K562 (cell line): ENCODE data around the gene PLD3. TPM values are rescaled to one million over a fixed set of nuclear protein-coding genes. Genes with fewer than 3 reads are reported as not detected.

ENCODE experiments used
- CHD4 ChIP-seq: fragments of 200-600 bp; sonication (generic); IDR thresholded peaks from 3 replicates; pipeline ENCODE4 v1.6.1; 2012; ENCODE audit warnings: low read depth, mild to moderate bottlenecking, mixed read lengths, low read length, inconsistent platforms; ENCODE audit not compliant: insufficient read depth, insufficient replicate concordance, poor library complexity, severe bottlenecking
- FUS ChIP-seq: fragments of 200-400 bp; formaldehyde crosslinking; optimal IDR thresholded peaks from 2 replicates; pipeline ENCODE3; 2017; ENCODE audit warnings: low read depth, low read length
- JUN ChIP-seq, 2 experiments: sonication (generic) in 1 of 2; formaldehyde crosslinking in 1 of 2; IDR thresholded peaks; 2 replicates each; pipeline versions ENCODE4 v1.6.1 to v1.8.0; 2012 to 2022; ENCODE audit warnings: borderline replicate concordance in 2 of 2, mild to moderate bottlenecking in 2 of 2, improper control_type of control experiment in 1 of 2, low read depth in 1 of 2, low read length in 1 of 2, missing genetic modification reagents in 1 of 2
- KLF6 ChIP-seq: fragments of 250-450 bp; sonication (Bioruptor Pico); IDR thresholded peaks from 2 replicates; pipeline ENCODE4 v1.4.0; 2020; ENCODE audit warnings: mild to moderate bottlenecking, moderate library complexity, borderline replicate concordance
- NR3C1 ChIP-seq: sonication (generic); formaldehyde crosslinking; IDR thresholded peaks from 2 replicates; pipeline ENCODE4 v1.8.1; 2022; ENCODE audit warnings: missing genetic modification reagents
- RBM15 ChIP-seq: fragments of 200-400 bp; formaldehyde crosslinking; IDR thresholded peaks from 2 replicates; pipeline ENCODE4 v1.6.1; 2018; ENCODE audit warnings: mild to moderate bottlenecking, low read length, moderate library complexity; ENCODE audit not compliant: insufficient read depth
- SRSF9 ChIP-seq: fragments of 200-400 bp; formaldehyde crosslinking; IDR thresholded peaks from 2 replicates; pipeline ENCODE4 v1.6.1; 2017; ENCODE audit warnings: low read depth, low read length, borderline replicate concordance
- TAF7 ChIP-seq: fragments of 450-650 bp; IDR thresholded peaks from 2 replicates; pipeline ENCODE4 v1.6.1; 2016; ENCODE audit warnings: missing genetic modification characterization, missing compliant biosample characterization
- TCFL5 ChIP-seq: fragments of 250-450 bp; sonication (Bioruptor Pico); conservative IDR thresholded peaks from 2 replicates; pipeline ENCODE4 v1.6.1; 2021; ENCODE audit warnings: mild to moderate bottlenecking, moderate library complexity, matching md5 sums
- U2AF2 ChIP-seq: fragments of 200-400 bp; formaldehyde crosslinking; optimal IDR thresholded peaks from 2 replicates; pipeline ENCODE3; 2017; ENCODE audit warnings: low read depth, mild to moderate bottlenecking, low read length
- ZNF384 ChIP-seq: IDR thresholded peaks from 2 replicates; pipeline ENCODE4 v1.6.1; 2012; ENCODE audit warnings: low read depth, low read length, improper control_type of control experiment
- ZNF507 ChIP-seq: conservative IDR thresholded peaks from 2 replicates; pipeline ENCODE4 v1.6.1; 2017; ENCODE audit warnings: missing genetic modification characterization, missing compliant biosample characterization
- ZNF551 ChIP-seq: fragments of 250-450 bp; sonication (Bioruptor Pico); IDR thresholded peaks from 2 replicates; pipeline ENCODE4 v1.5.0; 2021; ENCODE audit warnings: mild to moderate bottlenecking, moderate library complexity
- polyA plus RNA-seq, 8 experiments: library from polyadenylated mRNA; depleted of rRNA in 4 of 8; stranded (reverse) in 5 of 8; unstranded in 3 of 8; fragments of >200 nt; fragmentation: Nextera tagmentation in 2 of 8; fragmentation: Illumina TruSeq in 1 of 8; extraction: Ambion mirVana in 2 of 8; extraction: Trizol in 1 of 8; gene quantifications; 2 replicates each; pipeline versions ENCODE4 v1.2.1 to v1.2.3, GENCODE V29; 2011 to 2014; ENCODE audit warnings: inconsistent platforms in 1 of 8, missing spikeins in 1 of 8
- total RNA-seq, 7 experiments: library from RNA; depleted of rRNA in 6 of 7; stranded (reverse); fragments of >200 nt in 6 of 7; fragmentation: Illumina TruSeq in 2 of 7; extraction: Trizol in 2 of 7; gene quantifications; 2 replicates each; pipeline versions ENCODE4 v1.2.1 to v1.2.3, GENCODE V29; 2011 to 2021; ENCODE audit warnings: low replicate concordance in 1 of 7
- TF ChIP-seq, protein P1 (sequence below): fragments of 450-650 bp; IDR thresholded peaks from 2 replicates; pipeline ENCODE4 v1.6.1; 2014; ENCODE audit warnings: low read depth, mild to moderate bottlenecking, moderate library complexity, borderline replicate concordance
- TF ChIP-seq, protein P2 (sequence below), 2 experiments: fragments of 150-350 bp in 1 of 2; IDR thresholded peaks; 2 replicates each; pipeline ENCODE4 v1.6.1; 2012 to 2016; ENCODE audit warnings: low read depth in 2 of 2, low read length in 2 of 2, mild to moderate bottlenecking in 1 of 2, moderate library complexity in 1 of 2
- TF ChIP-seq, protein P3 (sequence below): fragments of 250-450 bp; sonication (Bioruptor Pico); IDR thresholded peaks from 2 replicates; pipeline ENCODE4 v1.8.0; 2021; ENCODE audit warnings: mild to moderate bottlenecking, moderate library complexity
- TF ChIP-seq, protein P4 (sequence below), 3 experiments: fragments of 200-800 bp in 1 of 3; sonication (Bioruptor generic) in 1 of 3; sonication (generic) in 1 of 3; formaldehyde crosslinking in 1 of 3; IDR thresholded peaks; 2 replicates each; pipeline versions ENCODE4 v1.6.1 to v1.8.0; 2016 to 2022; ENCODE audit warnings: mild to moderate bottlenecking in 2 of 3, missing compliant biosample characterization in 2 of 3, missing genetic modification characterization in 2 of 3, missing genetic modification reagents in 1 of 3

The PLD3 gene
- total and polyA plus RNA-seq, 9 of the 15 experiments (the other 6 are each of a cell fraction or from before 2014, with no cell fraction given) = 2.3 to 128 (median 72.7) TPM

DNA sequence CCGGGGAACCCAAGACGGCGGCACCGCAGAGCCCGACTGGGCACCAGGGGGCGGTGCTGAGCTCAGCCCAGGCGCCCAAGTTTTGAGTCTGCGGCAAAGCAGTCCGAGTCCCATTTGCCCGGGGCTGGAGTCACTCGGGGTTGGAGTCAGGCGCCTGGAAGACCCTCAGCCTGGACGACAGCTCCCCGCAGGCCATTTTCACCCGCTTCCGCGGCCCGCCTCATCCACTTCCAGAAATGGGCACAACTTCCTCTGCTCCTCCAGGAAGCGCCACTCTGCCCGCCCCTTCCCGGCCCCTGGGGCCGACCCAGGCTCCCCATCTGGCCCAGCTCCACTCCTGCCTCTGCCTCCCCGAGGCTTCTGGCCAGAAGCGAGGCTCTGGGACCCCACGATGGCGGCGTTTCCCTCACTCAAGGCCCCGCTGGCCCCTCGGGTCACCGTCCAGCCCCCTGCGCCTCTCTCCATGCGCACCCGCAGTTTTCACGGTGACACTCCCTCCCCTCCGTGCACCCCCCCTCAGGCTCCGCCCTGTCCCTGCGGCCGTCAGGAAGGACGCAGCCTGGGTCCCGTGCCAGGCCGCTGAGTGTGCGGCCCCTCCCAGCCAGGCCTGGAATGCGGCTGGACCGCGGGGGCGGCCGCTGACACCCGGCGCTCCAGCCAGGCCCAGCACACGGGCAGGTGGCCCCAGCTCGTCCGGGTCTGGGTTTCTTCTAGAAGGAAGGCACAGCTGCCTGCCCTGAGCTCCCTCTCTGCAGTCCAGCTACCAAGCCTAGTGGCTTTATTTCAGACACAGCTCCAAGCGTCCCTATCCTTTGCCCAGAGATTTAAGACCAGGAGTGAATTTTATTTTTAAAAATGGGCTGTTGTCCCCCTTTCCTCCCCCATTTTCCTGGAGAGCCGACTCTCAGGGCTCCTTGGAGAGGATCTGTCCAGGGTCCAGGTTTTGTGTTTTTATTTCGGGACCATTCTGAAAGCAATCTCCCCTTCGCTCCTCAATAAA lies 72.6 kb downstream of the PLD3 start (continued):
- TF ChIP-seq TAF7 (tag) (no peak), RBM15 (no peak), SRSF9 (no peak), ZNF551 (CRISPR knock-in tag) (no peak), KLF6 (no peak), U2AF2 (no peak), CHD4 (no peak), FUS (no peak), JUN (IDR thresholded peaks at IDR 0.05; ENCODE audit: borderline replicate concordance, low read depth, low read length) (0 out of 2 replicates have a peak, but pooled peaks have one; percentile 18), JUN (CRISPR knock-in tag; IDR thresholded peaks at IDR 0.05; ENCODE audit: borderline replicate concordance) (no peak), ZNF507 (tag) (no peak), ZNF384 (no peak), TCFL5 (CRISPR knock-in tag) (no peak), NR3C1 (CRISPR knock-in tag) (no peak)
- TF ChIP-seq, protein P1, sequence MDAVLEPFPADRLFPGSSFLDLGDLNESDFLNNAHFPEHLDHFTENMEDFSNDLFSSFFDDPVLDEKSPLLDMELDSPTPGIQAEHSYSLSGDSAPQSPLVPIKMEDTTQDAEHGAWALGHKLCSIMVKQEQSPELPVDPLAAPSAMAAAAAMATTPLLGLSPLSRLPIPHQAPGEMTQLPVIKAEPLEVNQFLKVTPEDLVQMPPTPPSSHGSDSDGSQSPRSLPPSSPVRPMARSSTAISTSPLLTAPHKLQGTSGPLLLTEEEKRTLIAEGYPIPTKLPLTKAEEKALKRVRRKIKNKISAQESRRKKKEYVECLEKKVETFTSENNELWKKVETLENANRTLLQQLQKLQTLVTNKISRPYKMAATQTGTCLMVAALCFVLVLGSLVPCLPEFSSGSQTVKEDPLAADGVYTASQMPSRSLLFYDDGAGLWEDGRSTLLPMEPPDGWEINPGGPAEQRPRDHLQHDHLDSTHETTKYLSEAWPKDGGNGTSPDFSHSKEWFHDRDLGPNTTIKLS = no peak; the same call in none of the 2 replicates
- TF ChIP-seq, protein P2, sequence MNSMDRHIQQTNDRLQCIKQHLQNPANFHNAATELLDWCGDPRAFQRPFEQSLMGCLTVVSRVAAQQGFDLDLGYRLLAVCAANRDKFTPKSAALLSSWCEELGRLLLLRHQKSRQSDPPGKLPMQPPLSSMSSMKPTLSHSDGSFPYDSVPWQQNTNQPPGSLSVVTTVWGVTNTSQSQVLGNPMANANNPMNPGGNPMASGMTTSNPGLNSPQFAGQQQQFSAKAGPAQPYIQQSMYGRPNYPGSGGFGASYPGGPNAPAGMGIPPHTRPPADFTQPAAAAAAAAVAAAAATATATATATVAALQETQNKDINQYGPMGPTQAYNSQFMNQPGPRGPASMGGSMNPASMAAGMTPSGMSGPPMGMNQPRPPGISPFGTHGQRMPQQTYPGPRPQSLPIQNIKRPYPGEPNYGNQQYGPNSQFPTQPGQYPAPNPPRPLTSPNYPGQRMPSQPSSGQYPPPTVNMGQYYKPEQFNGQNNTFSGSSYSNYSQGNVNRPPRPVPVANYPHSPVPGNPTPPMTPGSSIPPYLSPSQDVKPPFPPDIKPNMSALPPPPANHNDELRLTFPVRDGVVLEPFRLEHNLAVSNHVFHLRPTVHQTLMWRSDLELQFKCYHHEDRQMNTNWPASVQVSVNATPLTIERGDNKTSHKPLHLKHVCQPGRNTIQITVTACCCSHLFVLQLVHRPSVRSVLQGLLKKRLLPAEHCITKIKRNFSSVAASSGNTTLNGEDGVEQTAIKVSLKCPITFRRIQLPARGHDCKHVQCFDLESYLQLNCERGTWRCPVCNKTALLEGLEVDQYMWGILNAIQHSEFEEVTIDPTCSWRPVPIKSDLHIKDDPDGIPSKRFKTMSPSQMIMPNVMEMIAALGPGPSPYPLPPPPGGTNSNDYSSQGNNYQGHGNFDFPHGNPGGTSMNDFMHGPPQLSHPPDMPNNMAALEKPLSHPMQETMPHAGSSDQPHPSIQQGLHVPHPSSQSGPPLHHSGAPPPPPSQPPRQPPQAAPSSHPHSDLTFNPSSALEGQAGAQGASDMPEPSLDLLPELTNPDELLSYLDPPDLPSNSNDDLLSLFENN (IDR thresholded peaks at IDR 0.05; ENCODE audit: low read depth in 2 of 2, low read length in 2 of 2) = no peak
- TF ChIP-seq, protein P3, sequence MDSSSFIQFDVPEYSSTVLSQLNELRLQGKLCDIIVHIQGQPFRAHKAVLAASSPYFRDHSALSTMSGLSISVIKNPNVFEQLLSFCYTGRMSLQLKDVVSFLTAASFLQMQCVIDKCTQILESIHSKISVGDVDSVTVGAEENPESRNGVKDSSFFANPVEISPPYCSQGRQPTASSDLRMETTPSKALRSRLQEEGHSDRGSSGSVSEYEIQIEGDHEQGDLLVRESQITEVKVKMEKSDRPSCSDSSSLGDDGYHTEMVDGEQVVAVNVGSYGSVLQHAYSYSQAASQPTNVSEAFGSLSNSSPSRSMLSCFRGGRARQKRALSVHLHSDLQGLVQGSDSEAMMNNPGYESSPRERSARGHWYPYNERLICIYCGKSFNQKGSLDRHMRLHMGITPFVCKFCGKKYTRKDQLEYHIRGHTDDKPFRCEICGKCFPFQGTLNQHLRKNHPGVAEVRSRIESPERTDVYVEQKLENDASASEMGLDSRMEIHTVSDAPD = no peak
- TF ChIP-seq, protein P4, sequence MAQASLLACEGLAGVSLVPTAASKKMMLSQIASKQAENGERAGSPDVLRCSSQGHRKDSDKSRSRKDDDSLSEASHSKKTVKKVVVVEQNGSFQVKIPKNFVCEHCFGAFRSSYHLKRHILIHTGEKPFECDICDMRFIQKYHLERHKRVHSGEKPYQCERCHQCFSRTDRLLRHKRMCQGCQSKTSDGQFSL (CRISPR knock-in tag; IDR thresholded peaks at IDR 0.05) = peak; percentile 99
- TF ChIP-seq, protein P4 (tag; IDR thresholded peaks at IDR 0.05) = peak in 1 of 2 experiments; percentile 97; a peak in 2 of 4 replicates
